ENCODE results near the gene FAM98C.
"Not testable (repeated sequence)": the region's sequence is repeated elsewhere in the genome, so short reads cannot be mapped to it uniquely, and the experiment has no call there.

FAM98C gene

DNA sequence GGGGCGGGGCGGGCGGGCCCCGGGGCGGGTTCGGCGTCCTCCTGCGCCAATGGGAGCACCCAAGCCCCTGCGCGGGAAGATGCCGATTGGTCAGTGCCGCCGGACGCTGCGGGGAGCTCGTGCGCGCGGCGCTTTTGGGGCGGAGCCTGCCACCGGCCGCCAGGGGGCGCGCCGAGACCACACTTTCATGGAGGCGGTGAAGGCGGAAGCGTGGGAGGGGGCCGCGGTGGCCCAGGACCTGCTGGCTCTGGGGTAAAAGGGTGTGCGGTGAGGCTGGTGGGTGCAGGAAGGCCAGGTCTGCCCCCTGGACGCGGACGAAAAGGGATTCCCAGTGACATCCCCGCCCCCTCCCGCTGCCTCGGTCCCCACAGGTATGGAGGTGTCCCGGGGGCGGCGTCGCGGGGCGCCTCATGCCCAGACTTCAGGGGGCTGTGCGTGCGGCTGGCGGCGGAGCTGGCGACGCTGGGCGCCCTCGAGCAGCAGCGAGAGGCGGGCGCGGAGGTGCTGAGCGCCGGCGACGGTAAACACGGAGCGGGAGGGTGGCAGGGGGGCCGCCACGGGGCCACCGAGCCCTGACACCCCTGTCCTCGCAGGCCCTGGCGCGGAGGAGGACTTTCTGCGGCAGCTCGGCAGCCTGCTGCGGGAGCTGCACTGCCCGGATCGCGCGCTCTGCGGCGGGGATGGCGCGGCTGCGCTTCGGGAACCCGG lies at the start of gene FAM98C:
FAM98C (plus strand) TSS at position 127 of the 708 bp plus-strand sequence; CDS start at position 188, 61 bp downstream.
- peak; percentile 97 for DNase-seq (ENCODE audit: low spot score)

DNA sequence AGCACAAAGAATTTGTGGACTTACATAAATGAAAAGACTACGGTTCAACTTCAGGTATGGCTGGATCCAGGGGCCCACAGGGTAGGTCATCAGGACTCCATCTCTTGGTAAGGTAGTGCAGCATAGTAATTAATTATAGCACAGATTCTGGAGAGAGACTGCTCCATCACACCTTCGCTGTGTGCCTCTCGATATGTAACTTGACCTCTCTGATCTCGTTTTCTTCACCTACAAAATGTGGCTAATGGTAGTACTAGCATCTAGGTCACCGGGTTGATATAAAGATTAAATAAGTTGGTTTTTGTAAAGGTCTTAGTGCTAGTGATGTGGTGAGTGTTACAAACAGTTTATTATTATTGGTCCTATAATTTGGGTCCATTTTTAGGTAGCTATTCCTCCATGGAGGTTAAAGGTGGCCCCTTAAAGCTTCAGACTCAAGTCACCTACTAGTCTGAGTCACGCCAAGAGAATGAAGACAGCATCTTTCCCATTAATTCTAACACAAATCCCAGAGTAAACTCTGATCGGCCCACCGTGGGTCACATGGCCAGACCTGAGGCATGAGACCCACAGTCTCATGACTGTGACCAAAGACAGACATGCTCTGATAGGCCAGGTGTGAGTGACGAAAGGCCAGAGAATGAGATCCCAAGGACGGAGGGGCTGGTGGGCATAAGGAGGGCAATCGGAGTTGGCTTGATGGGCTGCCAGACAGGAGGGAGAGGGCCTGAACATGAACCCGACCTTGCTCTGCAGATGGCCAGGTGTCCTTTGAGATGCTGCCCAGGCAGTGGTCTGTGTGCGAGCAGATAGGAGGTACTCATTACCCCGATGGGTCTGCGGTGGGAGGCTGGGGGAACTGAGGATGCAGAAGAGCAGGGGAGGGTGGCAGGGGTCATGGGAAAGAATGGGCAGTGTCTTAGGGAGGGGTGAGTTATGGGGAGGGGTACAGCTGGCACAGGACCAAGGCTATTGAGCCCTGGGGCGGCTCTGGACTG lies 46.9 kb upstream of the FAM98C start:
- no peak for DNase-seq (ENCODE audit: low spot score)

DNA sequence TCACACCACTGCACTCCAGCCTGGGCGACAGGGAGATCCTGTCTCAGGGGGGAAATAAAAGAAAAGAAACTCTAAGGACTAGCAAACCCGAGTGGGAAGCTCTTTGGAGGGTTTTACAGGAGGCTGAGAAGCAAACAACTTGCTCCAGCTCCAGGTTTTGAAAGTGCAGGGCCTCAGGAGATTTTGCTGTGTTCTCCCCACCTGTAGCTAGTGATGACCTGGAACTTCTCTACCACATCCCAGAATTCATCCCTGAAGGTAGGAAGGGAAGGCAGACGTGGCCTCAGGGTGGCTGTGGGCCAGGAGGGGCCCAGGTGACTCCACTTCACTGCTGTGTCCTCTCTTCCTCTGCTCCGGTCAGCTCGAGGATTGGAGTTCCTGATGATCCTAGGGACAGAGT lies 44.8 kb upstream of the FAM98C start:
- DNase-seq (ENCODE audit: low spot score): no peak

DNA sequence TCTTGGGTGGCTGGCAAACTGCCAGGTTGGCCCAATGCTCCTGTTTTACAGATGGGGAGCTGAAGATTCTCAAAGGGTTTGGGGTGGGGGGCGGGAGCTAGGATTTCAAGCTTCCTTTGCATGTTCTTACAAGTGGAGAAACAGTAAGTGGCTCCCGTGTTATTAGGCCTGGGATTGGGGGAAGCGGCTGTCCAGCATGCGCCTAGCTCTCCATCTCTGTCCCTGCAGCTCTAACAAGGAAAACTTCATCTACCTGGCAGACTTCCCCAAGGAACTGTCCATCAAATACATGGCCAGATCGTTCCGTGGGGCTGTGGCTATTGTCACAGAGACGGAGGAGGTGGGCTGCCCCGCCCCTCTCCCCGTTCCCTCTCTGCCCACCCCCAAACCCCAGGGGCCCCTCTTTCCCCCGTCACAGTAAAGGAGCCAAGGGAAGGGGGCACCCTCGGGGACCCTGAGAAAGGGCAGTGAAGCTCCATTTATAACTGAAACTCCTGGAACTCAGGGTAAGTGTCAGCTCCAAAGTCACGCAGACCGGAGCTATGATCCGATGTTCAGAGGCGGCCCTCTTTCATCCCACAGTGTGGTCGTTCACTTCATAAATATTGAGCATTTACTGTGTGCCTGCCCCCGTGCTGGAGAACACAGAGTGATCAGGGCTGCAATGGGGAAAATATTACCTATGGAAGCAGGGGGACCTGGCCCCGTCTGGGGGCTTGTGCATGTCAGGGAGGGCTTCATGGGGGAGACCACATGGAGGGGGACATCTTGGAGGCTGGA lies 43.5 kb upstream of the FAM98C start:
- DNase-seq (ENCODE audit: low spot score): no peak

DNA sequence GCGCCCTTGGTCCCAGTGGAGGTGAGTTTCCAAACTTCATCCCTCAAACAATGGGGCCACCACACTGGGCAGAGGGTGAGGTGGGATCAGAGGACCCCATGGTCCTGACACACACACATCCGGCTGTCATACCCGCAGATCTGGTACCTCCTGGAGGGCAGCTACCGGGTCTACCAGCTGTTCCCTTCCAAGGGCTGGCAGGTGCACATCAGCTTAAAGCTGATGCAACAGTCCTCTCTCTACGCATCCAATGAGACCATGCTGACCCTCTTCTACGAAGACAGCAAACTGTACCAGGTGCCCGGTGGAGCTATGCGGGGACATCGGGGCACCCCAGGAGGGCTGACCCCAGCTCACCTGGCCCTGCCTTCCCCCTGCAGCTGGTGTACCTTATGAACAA lies 42.5 kb upstream of the FAM98C start:
- no peak for DNase-seq (ENCODE audit: low spot score)

DNA sequence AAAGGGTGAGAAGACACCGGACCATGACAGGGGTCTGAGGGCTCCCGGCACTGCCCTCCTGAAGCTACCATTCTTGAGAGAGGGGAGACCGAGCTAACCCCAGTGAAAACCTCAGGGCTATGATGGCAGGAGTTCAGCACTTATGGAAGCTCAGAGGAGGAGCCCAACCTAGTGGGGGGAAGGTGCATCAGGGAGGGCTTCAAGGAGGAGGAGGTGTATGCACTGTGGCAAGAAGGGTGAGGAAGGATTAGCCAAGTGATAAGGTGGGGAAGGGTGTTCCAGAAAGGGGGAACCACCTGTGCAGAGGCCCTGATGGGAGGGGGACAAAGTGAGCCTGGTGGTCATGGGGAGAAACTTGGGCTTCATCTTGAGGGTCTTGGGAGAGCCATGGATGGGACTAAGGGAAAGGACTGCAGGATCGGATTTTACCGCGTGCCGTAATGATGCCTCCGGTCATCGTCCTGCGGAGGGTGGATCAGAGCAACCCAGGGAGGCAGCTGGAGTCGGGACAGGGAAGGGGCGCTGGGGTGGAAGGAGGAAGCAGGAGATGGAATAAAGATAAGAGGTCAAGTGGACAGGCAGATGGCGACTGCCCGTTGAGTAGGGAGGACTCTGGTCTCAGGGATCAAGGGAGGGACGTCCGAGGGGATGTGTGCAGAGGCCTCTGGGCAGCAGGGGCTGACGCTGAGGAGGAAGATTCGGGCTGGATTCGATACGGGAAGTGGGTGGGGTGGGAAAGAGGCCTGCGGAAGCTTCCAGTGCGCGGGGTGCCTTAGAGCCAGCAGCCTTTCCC lies 41.9 kb upstream of the FAM98C start:
- DNase-seq (ENCODE audit: low spot score): no peak

DNA sequence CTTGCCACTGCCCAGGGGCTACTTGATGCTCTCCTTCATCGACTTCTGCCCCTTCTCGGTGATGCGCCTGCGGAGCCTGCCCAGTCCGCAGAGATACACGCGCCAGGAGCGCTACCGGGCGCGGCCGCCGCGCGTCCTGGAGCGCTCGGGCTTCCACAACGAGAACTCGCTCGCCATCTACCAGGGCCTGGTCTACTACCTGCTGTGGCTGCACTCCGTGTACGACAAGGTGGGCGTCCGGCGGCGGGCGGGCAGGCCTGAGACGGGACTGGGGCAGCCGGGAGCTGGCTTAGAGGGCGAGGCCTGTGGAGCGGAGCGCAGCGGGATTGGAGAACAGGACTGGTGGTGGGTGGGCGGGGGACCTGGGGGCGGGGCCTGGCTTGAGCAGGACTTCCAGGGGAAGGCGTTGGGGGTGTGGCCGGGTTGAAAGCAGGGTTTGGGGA lies 41.2 kb upstream of the FAM98C start:
- DNase-seq (ENCODE audit: low spot score): peak; percentile 77

DNA sequence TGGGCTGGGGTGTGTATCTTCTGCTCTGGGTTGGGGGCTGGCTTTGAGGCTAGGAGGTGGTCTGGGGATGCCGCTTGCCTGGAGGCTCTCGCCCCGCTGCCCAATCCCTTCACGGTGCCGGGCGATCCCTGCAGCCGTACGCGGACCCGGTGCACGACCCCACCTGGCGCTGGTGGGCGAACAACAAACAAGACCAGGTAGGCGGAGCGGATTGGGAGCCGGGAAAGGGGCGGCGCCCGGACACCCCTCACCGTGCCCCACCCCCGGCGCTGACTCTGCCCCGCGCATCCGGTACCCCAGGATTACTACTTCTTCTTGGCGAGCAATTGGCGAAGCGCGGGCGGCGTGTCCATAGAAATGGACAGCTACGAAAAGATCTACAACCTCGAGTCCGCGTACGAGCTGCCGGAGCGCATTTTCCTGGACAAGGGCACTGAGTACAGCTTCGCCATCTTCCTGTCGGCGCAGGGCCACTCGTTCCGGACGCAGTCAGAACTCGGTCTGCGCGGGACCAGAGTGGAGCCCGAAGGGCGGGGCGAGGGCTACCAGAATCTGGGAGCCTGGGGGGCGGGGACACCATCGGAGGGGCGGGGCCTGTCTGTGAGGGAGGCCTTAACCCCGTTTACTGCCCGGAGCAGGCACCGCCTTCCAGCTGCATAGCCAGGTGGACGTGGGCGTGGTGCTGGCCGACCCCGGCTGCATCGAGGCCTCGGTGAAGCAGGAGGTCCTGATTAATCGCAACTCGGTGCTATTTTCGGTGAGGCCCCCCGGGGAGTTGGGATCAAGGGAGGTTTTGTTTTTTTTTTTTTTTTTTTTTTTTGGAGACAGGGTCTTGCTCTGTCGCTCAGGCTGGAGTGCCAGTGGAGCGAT lies 40.6 kb upstream of the FAM98C start:
- peak; percentile 62 for DNase-seq (ENCODE audit: low spot score)

DNA sequence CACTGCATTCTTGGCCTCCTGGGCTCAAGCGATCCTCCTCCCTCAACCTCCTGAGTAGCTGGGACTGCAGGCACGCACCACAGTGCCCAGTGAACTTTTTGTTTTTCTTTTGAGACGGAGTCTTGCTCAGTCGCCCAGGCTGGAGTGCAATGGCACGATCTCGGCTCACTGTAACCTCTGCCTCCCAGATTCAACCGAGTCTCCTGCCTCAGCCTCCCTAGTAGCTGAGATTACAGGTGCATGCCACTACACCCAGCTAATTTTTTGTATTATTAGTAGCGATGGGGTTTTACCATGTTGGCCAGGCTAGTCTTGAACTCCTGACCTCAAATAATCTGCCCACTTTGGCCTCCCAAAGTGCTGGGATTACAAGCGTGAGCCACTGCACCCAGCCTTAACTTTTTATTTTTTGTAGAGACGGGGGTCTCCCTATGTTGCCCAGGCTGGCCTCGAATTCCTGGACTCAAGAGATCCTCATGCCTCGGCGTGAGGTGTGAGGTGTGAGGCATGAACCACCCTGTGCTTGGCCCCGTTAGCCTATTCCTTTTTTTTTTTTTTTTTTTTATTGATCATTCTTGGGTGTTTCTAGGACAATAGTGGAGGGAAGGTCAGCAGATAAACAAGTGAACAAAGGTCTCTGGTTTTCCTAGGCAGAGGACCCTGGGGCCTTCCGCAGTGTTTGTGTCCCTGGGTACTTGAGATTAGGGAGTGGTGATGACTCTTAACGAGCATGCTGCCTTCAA lies 39.8 kb upstream of the FAM98C start:
- not testable (repeated sequence) for DNase-seq (ENCODE audit: low spot score)

DNA sequence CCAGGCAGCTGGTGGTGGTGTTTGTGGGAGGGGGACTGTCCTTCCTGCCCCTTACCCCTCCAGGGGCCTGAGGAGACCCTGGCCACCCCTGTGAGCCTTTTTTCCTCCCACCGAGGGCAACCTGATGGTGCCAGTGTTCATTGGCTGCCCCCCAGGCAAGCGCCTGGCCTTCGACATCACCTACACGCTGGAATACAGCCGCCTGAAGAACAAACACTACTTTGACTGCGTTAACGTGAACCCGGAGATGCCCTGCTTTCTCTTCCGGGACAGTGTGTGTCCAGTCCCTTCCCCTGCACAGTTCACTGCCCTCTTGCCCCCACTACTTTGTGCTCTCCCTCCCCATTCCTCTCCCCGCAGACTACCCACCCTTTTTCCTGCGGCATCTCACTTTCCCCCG lies 35.9 kb upstream of the FAM98C start:
- no peak for DNase-seq (ENCODE audit: low spot score)

DNA sequence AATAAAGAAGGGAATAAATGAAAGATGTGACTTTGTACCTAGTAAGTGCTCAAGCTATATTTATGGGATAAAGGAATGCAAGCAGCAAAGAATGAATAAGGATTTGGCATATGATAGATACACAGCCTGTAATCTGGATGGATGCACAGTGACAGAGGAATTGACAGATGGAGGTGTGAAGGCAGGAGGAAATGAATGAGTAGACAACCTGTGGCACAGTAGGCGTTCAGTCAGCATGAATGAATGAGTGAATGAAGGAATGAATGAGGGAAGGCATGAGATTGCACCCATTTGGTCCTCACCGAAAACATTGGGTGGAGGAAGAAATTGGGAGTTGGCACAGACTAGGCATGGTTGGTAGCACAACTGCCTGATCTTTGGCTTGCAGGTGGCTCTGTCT lies 33.3 kb upstream of the FAM98C start:
- no peak for DNase-seq (ENCODE audit: low spot score)

DNA sequence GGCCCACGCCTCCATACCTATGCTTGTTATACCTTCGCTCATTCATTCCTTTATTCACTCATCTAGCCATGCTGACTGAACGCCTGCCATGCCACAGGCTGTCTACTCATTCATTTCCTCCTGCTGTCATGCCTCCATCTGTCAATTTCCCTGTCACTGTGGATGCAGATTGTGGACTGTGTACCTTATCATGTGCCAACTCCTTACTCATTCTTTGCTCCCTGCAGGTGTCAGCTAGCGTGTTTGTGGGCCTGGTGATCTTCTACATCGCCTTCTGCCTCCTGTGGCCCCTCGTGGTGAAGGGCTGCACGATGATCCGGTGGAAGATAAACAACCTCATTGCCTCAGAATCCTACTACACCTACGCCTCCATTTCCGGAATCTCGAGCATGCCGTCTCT lies 32.6 kb upstream of the FAM98C start:
- DNase-seq (ENCODE audit: low spot score): no peak

DNA sequence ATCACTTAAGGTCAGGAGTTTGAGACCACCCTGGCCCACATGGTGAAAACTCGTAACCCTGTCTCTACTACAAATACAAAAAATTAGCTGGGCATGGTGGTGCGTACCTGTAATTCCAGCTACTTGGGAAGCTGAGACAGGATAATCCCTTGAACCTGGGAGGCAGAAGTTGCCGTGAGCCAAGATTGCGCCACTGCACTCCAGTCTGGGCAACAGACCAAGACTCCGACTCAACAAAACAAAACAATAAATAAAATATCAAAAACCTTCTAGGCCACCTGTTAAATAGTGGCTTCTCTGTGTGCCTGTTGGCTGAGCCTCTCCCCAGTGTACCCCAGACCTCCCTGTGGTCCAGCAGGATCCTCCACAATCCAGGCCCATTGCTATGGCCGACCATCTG lies 31.8 kb upstream of the FAM98C start:
- DNase-seq (ENCODE audit: low spot score): no peak

DNA sequence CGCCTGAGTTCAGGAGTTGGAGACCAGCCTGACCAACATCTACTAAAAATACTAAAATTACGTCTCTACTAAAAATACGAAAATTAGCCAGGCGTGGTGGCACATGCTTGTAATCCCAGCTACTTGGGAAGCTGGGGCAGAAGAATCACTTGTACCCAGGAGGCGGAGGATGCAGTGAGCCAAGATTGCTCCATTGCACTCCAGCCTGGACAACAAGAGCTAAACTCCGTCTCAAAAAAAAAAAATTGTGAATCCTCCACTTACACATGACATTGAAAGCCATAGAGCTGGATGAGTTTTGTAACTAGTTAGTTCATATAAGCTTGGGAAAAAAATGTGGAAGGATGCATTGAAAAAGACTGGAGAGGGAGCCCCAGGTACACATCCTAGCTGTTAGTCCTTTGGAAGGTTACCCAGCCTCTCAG lies 29.0 kb upstream of the FAM98C start:
- no peak for DNase-seq (ENCODE audit: low spot score)

DNA sequence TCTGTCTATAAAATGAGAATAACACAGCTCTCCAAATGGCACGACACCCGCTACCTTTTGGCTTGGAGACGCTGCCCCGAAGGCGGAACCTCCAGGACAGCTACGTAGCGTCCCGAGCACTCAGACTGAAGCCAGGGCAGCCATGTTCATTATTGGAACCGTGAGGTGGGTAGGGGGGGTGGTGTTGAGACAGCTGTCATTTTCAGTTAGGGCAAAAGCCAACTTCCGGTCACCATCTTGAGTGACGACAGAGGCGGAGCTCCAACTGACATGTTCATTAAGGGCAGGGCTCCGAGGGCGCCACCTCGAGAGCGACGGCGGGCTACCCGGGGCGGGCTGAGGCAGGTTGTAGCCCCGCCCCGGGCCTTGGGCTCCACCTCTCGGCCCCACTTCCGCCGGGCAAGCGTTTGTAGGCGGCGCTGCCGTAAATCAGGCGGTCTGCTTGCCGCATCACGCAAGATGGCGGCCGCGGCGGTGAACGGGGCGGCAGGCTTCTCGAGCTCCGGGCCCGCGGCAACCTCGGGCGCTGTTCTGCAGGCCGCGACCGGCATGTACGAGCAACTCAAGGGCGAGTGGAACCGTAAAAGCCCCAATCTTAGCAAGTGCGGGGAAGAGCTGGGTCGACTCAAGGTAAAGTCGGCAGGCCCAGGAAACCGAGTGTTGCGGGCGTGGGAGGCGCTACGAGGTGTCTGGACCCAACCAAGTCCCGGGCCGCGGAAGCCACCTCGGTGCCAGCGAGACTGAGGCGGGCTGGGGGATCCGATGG lies 28.4 kb upstream of the FAM98C start, which contains the start of gene PSMD8:
PSMD8 (plus strand) TSS at position 240 of the 766 bp plus-strand sequence; CDS start at position 271, 31 bp downstream.
- peak; percentile 100 for DNase-seq (ENCODE audit: low spot score)

DNA sequence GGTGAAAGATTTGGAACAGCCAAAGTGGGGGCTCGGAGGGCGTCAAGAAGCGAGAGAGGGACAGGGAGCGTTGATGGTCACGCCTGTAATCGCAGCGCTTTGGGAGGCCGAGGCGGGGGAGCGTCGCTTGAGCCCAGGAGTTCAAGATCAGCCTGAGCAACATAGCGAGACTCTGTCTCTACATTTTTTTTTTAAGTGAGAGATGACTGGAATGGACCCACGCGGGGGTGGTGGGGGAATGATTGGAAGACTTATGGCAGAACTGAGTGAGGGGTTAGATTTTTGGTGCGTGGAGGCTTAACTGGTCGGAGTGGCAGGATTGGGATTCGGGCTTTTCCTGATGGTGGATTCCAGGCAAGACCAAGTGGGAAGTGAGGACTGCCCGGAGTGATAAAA lies 27.8 kb upstream of the FAM98C start:
- no peak for DNase-seq (ENCODE audit: low spot score)

DNA sequence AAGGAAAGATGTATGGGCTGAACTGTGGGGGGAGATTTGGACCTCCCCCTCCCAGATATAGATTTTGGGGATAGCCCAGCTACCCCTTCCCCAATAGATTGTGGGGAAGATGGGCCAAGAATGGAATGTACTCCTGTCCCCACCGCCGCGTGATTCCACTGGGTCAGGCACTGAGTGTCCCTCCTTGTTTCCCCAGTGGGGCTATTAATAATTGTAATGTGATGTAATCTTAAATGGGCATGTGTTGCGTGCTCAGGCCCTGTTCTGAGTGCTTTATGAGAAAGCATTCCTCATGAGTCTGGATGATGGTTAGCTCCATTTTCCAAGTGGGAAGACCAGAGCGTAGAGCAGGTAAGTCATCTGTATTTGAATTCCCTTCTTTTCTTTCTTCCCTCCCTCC lies 27.1 kb upstream of the FAM98C start:
- peak; percentile 33 for DNase-seq (ENCODE audit: low spot score)

DNA sequence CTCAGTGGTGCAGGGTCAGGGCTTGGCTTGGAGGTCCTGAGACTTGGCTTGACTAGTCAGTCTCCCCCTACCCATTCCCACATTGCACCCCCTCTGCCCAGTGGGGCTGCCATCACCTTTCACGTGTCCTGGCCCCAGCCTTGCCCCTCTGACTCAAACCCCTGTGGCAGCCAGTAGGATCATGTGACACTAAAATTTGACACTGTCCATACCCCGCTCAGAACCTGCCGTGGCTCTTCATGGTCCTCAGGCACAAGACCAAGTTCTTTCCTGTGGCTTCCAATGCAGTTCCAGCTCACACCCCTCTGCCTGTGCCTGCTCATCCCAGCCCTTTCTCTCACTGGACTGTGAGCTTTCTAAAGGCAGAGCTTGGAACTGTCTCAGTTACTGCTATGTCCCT lies 26.3 kb upstream of the FAM98C start:
- no peak for DNase-seq (ENCODE audit: low spot score)

DNA sequence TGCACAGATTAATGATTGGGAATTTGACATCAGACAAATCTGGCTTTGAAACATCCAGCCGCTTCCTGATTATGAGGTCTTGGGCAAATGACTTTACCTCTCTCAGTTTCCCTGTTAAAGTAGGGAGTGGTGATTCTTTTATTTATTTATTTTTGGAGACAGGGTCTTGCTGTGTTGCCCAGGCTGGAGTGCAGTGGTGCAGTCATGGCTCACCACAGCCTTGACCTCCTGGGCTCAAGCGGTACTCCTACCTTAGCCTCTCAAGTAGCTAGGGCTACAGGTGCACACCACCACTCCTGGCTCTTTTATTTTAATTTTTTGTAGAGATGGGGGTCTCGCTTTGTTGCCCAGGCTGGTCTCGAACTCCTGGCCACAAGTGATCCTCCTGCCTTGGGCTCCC lies 25.8 kb upstream of the FAM98C start:
- DNase-seq (ENCODE audit: low spot score): no peak
